Osteocyte (in vitro differentiated cells): Measurements from ENCODE around the gene SLC5A1. TPM values are rescaled to one million over a fixed set of nuclear protein-coding genes. Genes with fewer than 3 reads are reported as not detected.

Experiments used
- DNase-seq: peaks from one replicate; pipeline ENCODE4 v3.0.0; 2021; ENCODE audit warnings: mixed read lengths; ENCODE audit not compliant: unreplicated experiment; ENCODE audit errors: extremely low spot score
- H3K27ac Mint-ChIP-seq: one replicate; pipeline ENCODE4 v1.8.0; 2021; ENCODE audit warnings: mild to moderate bottlenecking, mixed read lengths; ENCODE audit not compliant: unreplicated experiment
- H3K27me3 Mint-ChIP-seq: one replicate; pipeline ENCODE4 v1.8.0; 2021; ENCODE audit warnings: mixed read lengths; ENCODE audit not compliant: unreplicated experiment
- H3K36me3 Mint-ChIP-seq: one replicate; pipeline ENCODE4 v1.8.0; 2021; ENCODE audit warnings: mixed read lengths; ENCODE audit not compliant: unreplicated experiment
- H3K4me1 Mint-ChIP-seq: one replicate; pipeline ENCODE4 v1.8.0; 2021; ENCODE audit warnings: mixed read lengths; ENCODE audit not compliant: unreplicated experiment
- H3K4me3 Mint-ChIP-seq: one replicate; pipeline ENCODE4 v1.8.0; 2021; ENCODE audit warnings: mild to moderate bottlenecking, moderate library complexity, mixed read lengths; ENCODE audit not compliant: unreplicated experiment
- H3K9me3 Mint-ChIP-seq: one replicate; pipeline ENCODE4 v1.8.0; 2021; ENCODE audit warnings: mixed read lengths; ENCODE audit not compliant: unreplicated experiment
- CTCF ChIP-seq: fragments of 200-600 bp; sonication (generic); IDR thresholded peaks from 2 replicates; pipeline ENCODE4 v1.5.0; 2021; ENCODE audit warnings: antibody characterized with exemption, mild to moderate bottlenecking, moderate library complexity
- total RNA-seq: library from RNA; stranded (reverse); gene quantifications from 2 replicates; pipeline ENCODE4 v1.2.1, GENCODE V29; 2021

Gene SLC5A1
- total RNA-seq, 1 donor from 2014 or later = not detected

- H3K36me3 Mint-ChIP-seq = no peaks in the 10 kb centered on the region
- H3K9me3 Mint-ChIP-seq = no peaks in the 10 kb centered on the region
- no peak for TF ChIP-seq CTCF
- no peak for DNase-seq
- peaks cover 3% of the 10 kb centered on the region for H3K4me1 Mint-ChIP-seq
- peaks cover 8% of the 10 kb centered on the region for H3K27me3 Mint-ChIP-seq
- no peak overlapping the region for H3K4me3 Mint-ChIP-seq
- no peak overlapping the region for H3K27ac Mint-ChIP-seq
Measured at GRCh38 chr22:32055069-32055468, 12.0 kb downstream of the SLC5A1 start.

GRCh38 chr22:32058656-32059260 is 15.7 kb downstream of the SLC5A1 start:
- H3K4me3 Mint-ChIP-seq = no peak overlapping the region
- H3K27ac Mint-ChIP-seq = no peak overlapping the region
- TF ChIP-seq CTCF = no peak
- no peaks in the 10 kb centered on the region for H3K36me3 Mint-ChIP-seq
- no peaks in the 10 kb centered on the region for H3K4me1 Mint-ChIP-seq
- H3K9me3 Mint-ChIP-seq = no peaks in the 10 kb centered on the region
- no peak for DNase-seq
- peaks cover 7% of the 10 kb centered on the region for H3K27me3 Mint-ChIP-seq

GRCh38 chr22:32059426-32059825 is 16.4 kb downstream of the SLC5A1 start:
- no peak for TF ChIP-seq CTCF
- DNase-seq = no peak

DNA sequence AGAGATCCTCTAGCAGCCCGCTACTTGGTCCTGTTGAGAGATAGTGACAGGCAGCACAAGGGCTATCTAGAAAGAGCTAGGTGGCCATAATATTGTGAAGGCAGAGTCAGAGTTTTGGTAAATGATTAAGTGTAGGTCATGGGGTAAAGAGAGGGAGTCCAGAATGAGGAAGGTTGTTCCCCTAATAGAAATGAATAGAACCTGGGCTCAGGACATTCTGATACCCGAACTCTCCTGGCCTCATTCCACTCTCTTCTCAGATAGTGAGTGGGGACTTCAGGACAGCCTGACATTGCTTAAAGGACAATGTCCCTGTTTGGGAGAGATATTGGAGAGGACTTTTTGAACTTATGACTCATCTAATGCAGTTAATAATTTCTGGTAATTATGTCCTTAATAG is 20.6 kb downstream of the SLC5A1 start:
- Mint-ChIP-seq H3K4me1 (no peaks in the 10 kb centered on the region), H3K27ac (no peak overlapping the region), H3K4me3 (no peak overlapping the region), H3K9me3 (no peaks in the 10 kb centered on the region), H3K27me3 (peaks cover 20% of the 10 kb centered on the region), H3K36me3 (no peaks in the 10 kb centered on the region)
- no peak for TF ChIP-seq CTCF
- no peak for DNase-seq

More at GRCh38 chr22:32059426-32059825, 16.4 kb downstream of the SLC5A1 start:
- Mint-ChIP-seq H3K4me3 (no peak overlapping the region), H3K36me3 (no peaks in the 10 kb centered on the region), H3K27me3 (peaks cover 8% of the 10 kb centered on the region), H3K27ac (no peak overlapping the region), H3K4me1 (no peaks in the 10 kb centered on the region), H3K9me3 (no peaks in the 10 kb centered on the region)

- Mint-ChIP-seq H3K27ac (no peak overlapping the region), H3K4me3 (no peak overlapping the region), H3K27me3 (peaks cover 27% of the 10 kb centered on the region), H3K9me3 (no peaks in the 10 kb centered on the region), H3K4me1 (no peaks in the 10 kb centered on the region), H3K36me3 (no peaks in the 10 kb centered on the region)
- no peak for TF ChIP-seq CTCF
- DNase-seq = no peak
Measured at GRCh38 chr22:32066820-32067219, 23.8 kb downstream of the SLC5A1 start.
